DND-41 (cell line): ENCODE data around the gene MICAL3.

Experiments used
- ATAC-seq: fragments of 200-7000 bp; cut with Tn5 transposase; 3 replicates; pipeline ENCODE4 v1.9.1; 2021; ENCODE audit warnings: low read depth; ENCODE audit not compliant: insufficient read depth
- DNase-seq: peaks from one replicate; pipeline ENCODE4 v3.0.0-alpha.2; 2020
- H2AFZ ChIP-seq: 2 replicates; pipeline ENCODE4 v1.6.0; 2012; ENCODE audit warnings: low read depth, low read length
- H3K27ac ChIP-seq: 2 replicates; pipeline ENCODE4 v1.5.1; 2012; ENCODE audit warnings: low read length, inconsistent platforms
- H3K27me3 ChIP-seq: fragments of 200-600 bp; sonication (generic); 2 replicates; pipeline ENCODE4 v1.6.0; 2012; ENCODE audit warnings: low read length, mild to moderate bottlenecking, inconsistent platforms; ENCODE audit not compliant: insufficient read depth, poor library complexity
- H3K36me3 ChIP-seq: 2 replicates; pipeline ENCODE4 v1.5.1; 2012; ENCODE audit warnings: low read length, inconsistent platforms; ENCODE audit not compliant: insufficient read depth
- H3K4me1 ChIP-seq: 2 replicates; pipeline ENCODE4 v1.5.1; 2012; ENCODE audit warnings: mild to moderate bottlenecking, low read length; ENCODE audit not compliant: insufficient read depth
- H3K4me2 ChIP-seq: 2 replicates; pipeline ENCODE4 v1.6.0; 2012; ENCODE audit warnings: mild to moderate bottlenecking, moderate library complexity, low read length, inconsistent platforms; ENCODE audit not compliant: insufficient read depth
- H3K4me3 ChIP-seq, 2 experiments: fragments of 200-600 bp in 1 of 2; shearing (Covaris generic) in 1 of 2; 2 replicates each; pipeline ENCODE4 v1.5.1; 2012 to 2016; ENCODE audit warnings: inconsistent platforms in 2 of 2, low read length in 2 of 2, mild to moderate bottlenecking in 2 of 2, low read depth in 1 of 2, moderate library complexity in 1 of 2
- H3K79me2 ChIP-seq: 2 replicates; pipeline ENCODE4 v1.6.0; 2012; ENCODE audit warnings: low read length, inconsistent platforms; ENCODE audit not compliant: insufficient read depth
- H3K9ac ChIP-seq: 2 replicates; pipeline ENCODE4 v1.6.0; 2012; ENCODE audit warnings: low read depth, mild to moderate bottlenecking, inconsistent platforms, low read length, moderate library complexity
- H3K9me3 ChIP-seq: 2 replicates; pipeline ENCODE4 v1.5.1; 2012; ENCODE audit warnings: low read length, moderate library complexity, mild to moderate bottlenecking, inconsistent platforms; ENCODE audit not compliant: insufficient read depth, severe bottlenecking
- H4K20me1 ChIP-seq: 2 replicates; pipeline ENCODE4 v1.6.0; 2012; ENCODE audit warnings: low read length; ENCODE audit not compliant: insufficient read depth
- EZH2 ChIP-seq: IDR thresholded peaks from 3 replicates; pipeline ENCODE4 v1.6.1; 2012; ENCODE audit warnings: borderline replicate concordance, low read depth, mild to moderate bottlenecking, moderate library complexity, low read length, inconsistent platforms; ENCODE audit not compliant: severe bottlenecking
- TF ChIP-seq, protein P1 (sequence below): IDR thresholded peaks from 2 replicates; pipeline ENCODE4 v1.5.1; 2012; ENCODE audit warnings: borderline replicate concordance, low read length, moderate library complexity, mild to moderate bottlenecking; ENCODE audit not compliant: poor library complexity, severe bottlenecking; ENCODE audit errors: extremely low read depth

Gene MICAL3

DNA sequence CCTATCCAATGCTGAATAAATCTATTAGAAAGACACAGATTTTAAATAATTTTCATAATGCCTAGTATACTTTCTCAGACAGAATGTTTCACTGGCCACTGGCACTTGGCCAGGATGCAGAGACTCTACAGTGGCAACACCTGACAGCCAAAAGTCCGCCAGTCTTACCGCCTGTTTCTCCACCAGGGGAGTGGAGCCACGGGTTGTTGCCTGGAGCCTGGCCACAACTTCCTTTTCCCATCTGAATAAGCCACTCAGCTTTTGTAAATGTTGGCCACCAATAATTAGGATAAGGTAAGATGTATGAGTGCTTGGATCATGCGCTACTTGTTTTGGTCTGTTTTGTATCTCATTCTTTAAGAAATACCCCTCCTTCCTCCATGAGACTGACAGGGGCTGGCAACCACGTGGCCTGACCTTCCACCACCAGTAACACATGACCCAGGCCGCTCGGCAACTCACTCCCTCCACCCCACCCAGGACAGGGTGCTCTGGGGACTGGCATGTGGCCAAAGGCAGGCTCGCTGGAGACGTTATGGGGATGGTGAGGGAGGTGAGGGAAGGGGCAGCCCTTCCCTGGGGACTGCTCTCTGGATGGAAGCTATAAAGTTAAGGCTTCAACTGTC lies 157.1 kb downstream of the MICAL3 start:
- peaks cover 5% of the 10 kb centered on the region for H3K4me1 ChIP-seq
- H3K4me3 ChIP-seq: no peak overlapping the region
- H3K36me3 ChIP-seq: peaks cover 63% of the 10 kb centered on the region
- no peaks in the 10 kb centered on the region for H3K9me3 ChIP-seq
- no peak overlapping the region for H3K4me2 ChIP-seq
- H3K9ac ChIP-seq: no peak overlapping the region
- DNase-seq (peak; percentile 32), ATAC-seq (peak; percentile 47; the same call in 1 of the 3 replicates)
- no peaks in the 10 kb centered on the region for H3K79me2 ChIP-seq
- H3K27ac ChIP-seq: peak overlapping the region; percentile 34; the same call in 1 of the 2 replicates
- no peak overlapping the region for H2AFZ ChIP-seq
- H4K20me1 ChIP-seq: no peaks in the 10 kb centered on the region
- no peak for TF ChIP-seq EZH2
- TF ChIP-seq, protein P1, sequence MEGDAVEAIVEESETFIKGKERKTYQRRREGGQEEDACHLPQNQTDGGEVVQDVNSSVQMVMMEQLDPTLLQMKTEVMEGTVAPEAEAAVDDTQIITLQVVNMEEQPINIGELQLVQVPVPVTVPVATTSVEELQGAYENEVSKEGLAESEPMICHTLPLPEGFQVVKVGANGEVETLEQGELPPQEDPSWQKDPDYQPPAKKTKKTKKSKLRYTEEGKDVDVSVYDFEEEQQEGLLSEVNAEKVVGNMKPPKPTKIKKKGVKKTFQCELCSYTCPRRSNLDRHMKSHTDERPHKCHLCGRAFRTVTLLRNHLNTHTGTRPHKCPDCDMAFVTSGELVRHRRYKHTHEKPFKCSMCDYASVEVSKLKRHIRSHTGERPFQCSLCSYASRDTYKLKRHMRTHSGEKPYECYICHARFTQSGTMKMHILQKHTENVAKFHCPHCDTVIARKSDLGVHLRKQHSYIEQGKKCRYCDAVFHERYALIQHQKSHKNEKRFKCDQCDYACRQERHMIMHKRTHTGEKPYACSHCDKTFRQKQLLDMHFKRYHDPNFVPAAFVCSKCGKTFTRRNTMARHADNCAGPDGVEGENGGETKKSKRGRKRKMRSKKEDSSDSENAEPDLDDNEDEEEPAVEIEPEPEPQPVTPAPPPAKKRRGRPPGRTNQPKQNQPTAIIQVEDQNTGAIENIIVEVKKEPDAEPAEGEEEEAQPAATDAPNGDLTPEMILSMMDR: no peak
- H3K27me3 ChIP-seq: no peaks in the 10 kb centered on the region

DNA sequence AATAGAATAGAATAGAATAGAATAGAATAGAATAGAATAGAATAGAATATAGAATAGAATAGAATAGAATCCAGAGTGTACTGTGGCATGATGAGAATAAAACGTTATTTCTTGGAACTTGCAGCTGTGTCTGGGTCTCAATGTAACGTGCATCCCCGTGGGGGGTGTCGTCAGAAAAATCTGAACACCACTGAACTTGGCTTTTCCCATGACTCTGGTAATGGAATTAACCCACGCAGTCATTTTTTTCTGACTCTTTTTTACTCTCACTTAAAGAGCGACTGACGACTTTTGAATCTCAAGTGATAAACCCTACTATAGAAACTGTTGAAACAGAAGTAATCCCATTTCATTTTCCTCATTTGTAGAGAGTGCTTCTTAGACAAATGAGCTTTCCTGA lies 157.7 kb downstream of the MICAL3 start:
- H3K4me2 ChIP-seq: no peak overlapping the region
- no peak overlapping the region for H3K4me3 ChIP-seq
- H3K4me1 ChIP-seq: peaks cover 5% of the 10 kb centered on the region
- H3K9me3 ChIP-seq: no peaks in the 10 kb centered on the region
- no peak overlapping the region for H2AFZ ChIP-seq
- peaks cover 57% of the 10 kb centered on the region for H3K36me3 ChIP-seq
- no peak overlapping the region for H3K27ac ChIP-seq
- H3K9ac ChIP-seq: no peak overlapping the region
- DNase-seq (no peak), ATAC-seq (no peak)
- no peaks in the 10 kb centered on the region for H4K20me1 ChIP-seq
- TF ChIP-seq, protein P1: no peak
- no peak for TF ChIP-seq EZH2
- H3K27me3 ChIP-seq: no peaks in the 10 kb centered on the region
- no peaks in the 10 kb centered on the region for H3K79me2 ChIP-seq

DNA sequence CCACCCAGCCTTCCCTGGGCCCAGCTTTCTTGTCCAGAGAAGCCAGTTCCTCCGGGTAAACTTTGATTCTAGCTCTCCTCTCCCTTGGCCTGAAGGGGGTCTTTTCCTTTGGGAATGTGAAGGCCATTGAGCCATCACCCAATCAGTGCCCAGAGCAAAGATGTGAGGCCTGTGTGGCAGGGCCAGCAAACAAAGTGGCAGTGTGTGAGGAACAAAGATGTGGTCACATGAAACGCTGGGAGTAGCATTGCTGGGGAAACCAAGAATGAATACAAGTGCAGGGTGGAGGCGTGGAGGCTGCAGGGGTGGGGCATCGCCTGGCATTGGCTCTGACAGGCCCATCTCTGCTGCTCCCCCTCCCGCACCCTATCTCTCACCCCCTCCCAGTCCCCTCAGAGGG lies 158.2 kb downstream of the MICAL3 start:
- no peaks in the 10 kb centered on the region for H3K9me3 ChIP-seq
- H4K20me1 ChIP-seq: no peaks in the 10 kb centered on the region
- H3K9ac ChIP-seq: no peak overlapping the region
- peaks cover 5% of the 10 kb centered on the region for H3K4me1 ChIP-seq
- no peaks in the 10 kb centered on the region for H3K27me3 ChIP-seq
- no peaks in the 10 kb centered on the region for H3K79me2 ChIP-seq
- H3K4me2 ChIP-seq: no peak overlapping the region
- no peak for TF ChIP-seq EZH2
- TF ChIP-seq, protein P1: no peak
- DNase-seq: no peak
- no peak overlapping the region for H2AFZ ChIP-seq
- H3K4me3 ChIP-seq: no peak overlapping the region
- no peak overlapping the region for H3K27ac ChIP-seq
- peaks cover 52% of the 10 kb centered on the region for H3K36me3 ChIP-seq
- no peak for ATAC-seq
